AG09309 (cell line): ENCODE results near the gene AP4S1.

Experiments
- DNase-seq: peaks from one replicate; pipeline ENCODE4 v3.0.0-alpha.2; 2010; ENCODE audit warnings: low read depth
- H3K4me3 ChIP-seq: 2 replicates; pipeline ENCODE4 v1.5.1; 2011; ENCODE audit warnings: mild to moderate bottlenecking, low read depth, low read length, moderate library complexity; ENCODE audit not compliant: control insufficient read depth
- TF ChIP-seq, protein P1 (sequence below): IDR thresholded peaks from 2 replicates; pipeline ENCODE4 v1.5.1; 2011; ENCODE audit warnings: mild to moderate bottlenecking, low read depth, low read length, inconsistent platforms; ENCODE audit not compliant: insufficient read depth, control insufficient read depth; ENCODE audit errors: missing control alignments

The AP4S1 gene

DNA sequence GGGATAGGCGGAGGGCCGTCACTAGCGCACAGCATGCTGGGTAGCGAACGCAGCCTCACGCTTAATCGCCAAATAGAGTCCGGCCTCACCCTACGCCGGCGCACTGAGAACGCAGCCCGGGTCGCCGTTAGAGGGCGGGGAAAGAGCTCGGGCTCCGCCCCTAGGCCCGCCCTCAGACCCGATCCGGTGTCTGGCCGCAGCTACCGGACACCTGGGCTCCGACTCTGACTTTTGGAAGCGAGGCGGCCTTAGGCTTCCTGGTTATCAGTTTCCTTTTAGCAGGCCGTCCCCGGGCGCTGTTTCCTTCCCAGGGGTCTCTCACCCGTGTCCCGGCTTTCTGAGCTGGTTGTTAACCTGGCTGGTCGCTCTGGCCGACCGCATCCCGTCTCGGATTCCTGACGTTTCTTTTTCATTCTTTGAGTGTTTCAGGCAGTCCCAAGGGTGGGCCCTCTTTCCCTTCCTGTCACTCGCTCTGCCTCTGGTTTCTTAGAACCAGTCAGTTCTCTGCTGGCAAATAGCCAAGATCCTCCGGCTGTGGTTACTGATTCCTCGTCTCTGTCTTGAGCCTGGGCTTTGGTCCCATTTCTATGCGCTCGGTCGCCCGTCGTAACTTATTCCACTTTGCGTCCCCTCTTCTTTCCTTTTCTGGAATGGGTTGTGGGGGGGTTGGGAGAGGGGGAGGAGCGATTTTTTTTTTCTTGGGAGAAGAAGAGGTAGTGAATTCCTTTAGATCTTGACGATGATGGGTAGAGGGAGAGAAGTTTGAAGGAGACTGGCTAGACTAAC is 1.2 kb downstream of the AP4S1 start:
- TF ChIP-seq, protein P1, sequence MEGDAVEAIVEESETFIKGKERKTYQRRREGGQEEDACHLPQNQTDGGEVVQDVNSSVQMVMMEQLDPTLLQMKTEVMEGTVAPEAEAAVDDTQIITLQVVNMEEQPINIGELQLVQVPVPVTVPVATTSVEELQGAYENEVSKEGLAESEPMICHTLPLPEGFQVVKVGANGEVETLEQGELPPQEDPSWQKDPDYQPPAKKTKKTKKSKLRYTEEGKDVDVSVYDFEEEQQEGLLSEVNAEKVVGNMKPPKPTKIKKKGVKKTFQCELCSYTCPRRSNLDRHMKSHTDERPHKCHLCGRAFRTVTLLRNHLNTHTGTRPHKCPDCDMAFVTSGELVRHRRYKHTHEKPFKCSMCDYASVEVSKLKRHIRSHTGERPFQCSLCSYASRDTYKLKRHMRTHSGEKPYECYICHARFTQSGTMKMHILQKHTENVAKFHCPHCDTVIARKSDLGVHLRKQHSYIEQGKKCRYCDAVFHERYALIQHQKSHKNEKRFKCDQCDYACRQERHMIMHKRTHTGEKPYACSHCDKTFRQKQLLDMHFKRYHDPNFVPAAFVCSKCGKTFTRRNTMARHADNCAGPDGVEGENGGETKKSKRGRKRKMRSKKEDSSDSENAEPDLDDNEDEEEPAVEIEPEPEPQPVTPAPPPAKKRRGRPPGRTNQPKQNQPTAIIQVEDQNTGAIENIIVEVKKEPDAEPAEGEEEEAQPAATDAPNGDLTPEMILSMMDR: no peak
- DNase-seq: peak; percentile 86
- H3K4me3 ChIP-seq: peak overlapping the region; percentile 84

DNA sequence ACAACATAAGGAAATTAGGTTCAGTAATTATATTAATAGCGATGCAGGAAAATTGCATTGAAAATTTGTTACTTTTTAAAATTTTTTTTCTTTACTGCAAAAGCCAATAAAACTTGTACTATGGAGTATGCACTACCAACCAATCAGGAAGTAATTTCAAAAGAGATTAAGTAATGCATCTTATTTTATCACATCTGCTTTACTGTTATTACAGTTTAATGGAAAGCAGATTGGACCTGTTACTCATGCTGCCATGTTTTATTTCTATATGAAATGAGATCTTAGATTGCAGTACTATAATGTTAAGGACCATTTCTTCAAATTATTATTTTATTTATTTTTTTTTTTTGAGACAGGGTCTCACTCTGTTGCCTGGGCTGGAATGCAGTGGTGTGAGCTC is 2.4 kb downstream of the AP4S1 start:
- H3K4me3 ChIP-seq: no peak overlapping the region
- TF ChIP-seq, protein P1: no peak
- no peak for DNase-seq

DNA sequence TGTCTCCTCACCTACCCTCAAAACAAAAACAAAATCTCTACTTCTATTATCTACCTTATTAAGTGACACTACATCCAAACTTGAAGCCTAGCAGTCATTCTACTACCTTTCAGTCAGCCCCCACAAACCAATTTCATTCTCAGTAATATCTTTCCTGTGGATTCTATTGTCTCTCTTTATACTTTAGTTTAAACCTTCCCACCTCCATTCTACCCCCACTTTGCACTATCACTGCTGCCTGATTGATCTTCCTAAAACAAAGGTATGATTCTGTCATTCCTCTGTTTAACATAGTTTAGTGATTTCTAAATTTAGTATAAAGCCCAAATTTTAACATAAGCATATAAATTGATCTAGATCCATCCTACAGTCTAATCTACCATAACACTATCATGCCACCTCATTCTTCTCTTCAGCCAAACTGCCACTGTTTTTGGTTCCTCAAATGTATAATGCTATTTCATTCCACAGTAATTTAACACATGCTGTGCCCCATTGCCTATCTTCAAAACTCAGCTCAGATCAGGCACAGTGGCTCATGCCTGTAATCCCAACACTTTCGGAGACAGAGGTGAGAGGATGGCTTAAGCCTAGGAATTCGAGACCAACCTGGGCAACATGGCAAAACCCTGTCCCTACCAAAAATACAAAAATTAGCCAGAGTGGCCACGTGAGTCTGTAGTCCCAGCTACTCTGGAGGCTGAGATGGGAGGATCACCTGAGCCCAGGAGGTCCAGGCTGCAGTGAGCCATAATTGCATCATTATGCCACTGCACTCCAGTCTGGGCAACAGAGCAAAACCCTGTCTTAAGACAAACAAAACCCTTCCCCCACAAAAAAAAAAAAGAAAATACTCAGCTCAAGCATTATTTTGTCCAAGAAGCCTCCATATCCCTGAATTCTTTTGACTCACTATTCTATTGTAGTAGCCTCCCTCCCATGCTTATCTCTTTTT is 3.8 kb downstream of the AP4S1 start:
- no peak for DNase-seq
- H3K4me3 ChIP-seq: no peak overlapping the region
- TF ChIP-seq, protein P1: no peak

DNA sequence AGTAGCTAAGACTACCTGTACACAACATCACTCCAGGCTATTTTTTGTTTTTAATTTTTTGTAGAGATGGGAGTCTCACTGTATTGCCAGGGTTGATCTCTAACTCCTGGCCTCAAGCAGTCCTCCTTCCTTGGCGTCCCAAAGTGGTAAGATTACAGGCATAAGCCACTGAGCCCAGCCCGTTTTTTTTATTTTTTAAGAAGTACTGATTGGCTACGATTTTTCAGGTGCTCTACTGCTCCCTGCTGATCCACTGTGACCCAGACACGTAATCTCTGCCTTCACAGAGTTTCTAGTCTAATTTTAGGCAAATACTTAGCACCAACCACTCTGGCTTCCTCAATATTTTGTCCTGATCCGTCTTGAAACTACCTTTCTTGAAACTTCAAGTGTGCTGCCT is 5.0 kb downstream of the AP4S1 start:
- TF ChIP-seq, protein P1: no peak
- no peak for DNase-seq
- no peak overlapping the region for H3K4me3 ChIP-seq

DNA sequence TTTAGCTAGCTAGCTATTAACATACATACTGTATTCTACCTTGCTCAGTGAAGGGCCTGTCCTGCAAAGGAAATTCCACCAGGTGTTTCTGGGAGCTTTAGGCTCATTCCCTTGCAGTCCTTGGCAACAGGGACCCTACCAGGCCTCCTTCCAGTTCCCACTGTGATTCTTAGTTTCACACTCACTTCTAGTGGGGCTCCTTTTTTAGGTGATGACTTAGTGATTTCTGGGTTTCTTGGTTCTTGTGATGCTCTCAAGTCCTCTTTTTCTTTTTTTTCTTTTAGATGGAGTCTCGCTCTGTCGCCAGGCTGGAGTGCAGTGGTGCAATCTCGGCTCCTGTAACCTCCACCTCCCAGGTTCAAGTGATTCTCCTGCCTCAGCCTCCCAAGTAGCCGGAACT is 11.1 kb downstream of the AP4S1 start:
- H3K4me3 ChIP-seq: no peak overlapping the region
- no peak for DNase-seq
- TF ChIP-seq, protein P1: no peak

DNA sequence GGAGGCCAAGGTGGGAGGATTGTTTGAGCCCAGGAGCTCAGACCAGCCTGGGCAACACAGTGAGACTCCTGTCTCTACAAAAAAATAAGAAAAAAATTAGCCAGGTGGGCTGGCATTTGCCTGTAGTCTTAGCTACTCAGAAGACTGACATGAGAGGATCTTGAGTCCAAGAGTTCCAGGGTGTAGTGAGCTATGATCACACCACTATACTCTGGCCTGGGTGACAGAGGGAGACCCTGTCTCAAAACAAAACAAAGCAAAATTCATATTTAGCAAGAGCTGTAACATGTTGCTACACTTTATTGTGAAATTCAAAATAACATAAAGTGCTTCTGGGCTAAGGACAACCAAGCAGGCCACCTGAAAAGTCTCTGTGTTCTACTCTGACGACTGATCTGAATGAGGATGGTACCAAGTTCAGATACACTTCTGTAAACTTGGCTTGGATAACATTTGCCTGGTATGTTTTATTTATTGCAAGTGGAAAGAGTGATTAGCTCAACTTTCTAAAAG is 12.3 kb downstream of the AP4S1 start:
- no peak overlapping the region for H3K4me3 ChIP-seq
- DNase-seq: no peak
- TF ChIP-seq, protein P1: no peak
